ENCODE measurements around the gene STX2. TPM values are rescaled to one million over a fixed set of nuclear protein-coding genes. Genes with fewer than 3 reads are reported as not detected.
A peak's percentile ranks its signal among the peaks of the same experiment; 100 is the strongest.

Gene STX2
- polyA plus RNA-seq, 2 of the 4 experiments (the other 2 are of a cell fraction) = 26.8 to 51.3 TPM

GRCh38 chr12:130792821-130793553 is 46.1 kb downstream of the STX2 start:
- FAIRE-seq (no peak), DNase-seq (ENCODE audit: low read depth in 1 of 2, low spot score in 1 of 2) (no peak), ATAC-seq (peak in 1 of 2 experiments; percentile 30; a peak in 3 of 6 replicates)
- ChIA-PET POLR2A (no interaction called here), CTCF (interaction anchor here (1.2 kb wide), 1 partner anchor 21 kb away, joined by 3 read pairs; no protein-coding TSS in a partner anchor)
- no peak overlapping the region for H3K4me3 ChIP-seq
- WGBS (ENCODE audit: missing lambda C conversion rate) = 94% methylated on average over 20 of the region's 20 CpGs
- no peak overlapping the region for H3K4me2 ChIP-seq
- H3K27ac ChIP-seq = no peak overlapping the region
- TF ChIP-seq CTCF (IDR thresholded peaks at IDR 0.05) (no peak), TP53 (CRISPR knock-in tag; IDR thresholded peaks at IDR 0.05) (no peak), EHMT2 (IDR thresholded peaks at IDR 0.05; ENCODE audit: low read depth) (no peak), KDM1A (IDR thresholded peaks at IDR 0.05; ENCODE audit: low read depth) (no peak), HOXB5 (CRISPR knock-in tag; IDR thresholded peaks at IDR 0.05) (no peak)
- no peaks in the 10 kb centered on the region for H3K9me3 ChIP-seq
- H3K4me1 ChIP-seq = no peaks in the 10 kb centered on the region

GRCh38 chr12:130791629-130792028 is 47.4 kb downstream of the STX2 start:
- no peak overlapping the region for H3K4me2 ChIP-seq
- H3K4me3 ChIP-seq = no peak overlapping the region
- no peak for DNase-seq (ENCODE audit: low read depth in 1 of 2, low spot score in 1 of 2)
- no peak for FAIRE-seq
- TF ChIP-seq E2F6 (IDR thresholded peaks at IDR 0.05; ENCODE audit: borderline replicate concordance, low read depth) = no peak
- no peak for TF ChIP-seq BCL3 (IDR thresholded peaks at IDR 0.05)
- TF ChIP-seq CTCF (IDR thresholded peaks at IDR 0.05) = no peak
- no peak for ATAC-seq
- CTCF ChIA-PET = interaction anchor here (0.9 to 1.5 kb wide), 2 partner anchors 29 to 42 kb away, joined by 3 to 4 read pairs; no protein-coding TSS in a partner anchor
- no peaks in the 10 kb centered on the region for H3K4me1 ChIP-seq
- H3K27ac ChIP-seq = no peak overlapping the region
- WGBS (ENCODE audit: missing lambda C conversion rate) = 94% methylated on average over 10 of the region's 10 CpGs
- POLR2A ChIA-PET = no interaction called here
- H3K9me3 ChIP-seq = no peaks in the 10 kb centered on the region

GRCh38 chr12:130788515-130788914 is 50.5 kb downstream of the STX2 start:
- WGBS (ENCODE audit: missing lambda C conversion rate) = 92% methylated on average over 21 of the region's 21 CpGs
- Histone ChIP-seq H3K4me3 (no peak overlapping the region), H3K27ac (no peak overlapping the region), H3K4me2 (no peak overlapping the region), H3K9me3 (peaks cover 7% of the 10 kb centered on the region; the same call in 2 of the 3 replicates), H3K4me1 (no peaks in the 10 kb centered on the region)
- no peak for ATAC-seq
- FAIRE-seq = no peak
- ChIA-PET CTCF (interaction anchor here (1.1 kb wide), 1 partner anchor 57 kb away, joined by 3 read pairs; no protein-coding TSS in a partner anchor), POLR2A (no interaction called here)
- TF ChIP-seq HEYL (CRISPR knock-in tag; IDR thresholded peaks at IDR 0.05) (no peak), HMGXB4 (CRISPR knock-in tag; IDR thresholded peaks at IDR 0.05; ENCODE audit: borderline replicate concordance) (no peak), HOXB5 (CRISPR knock-in tag; IDR thresholded peaks at IDR 0.05) (no peak), NR3C1 (IDR thresholded peaks at IDR 0.05) (no peak), MYC (IDR thresholded peaks at IDR 0.05; ENCODE audit: borderline replicate concordance, low read length) (no peak), FOSB (CRISPR knock-in tag; IDR thresholded peaks at IDR 0.05) (no peak), RFX5 (IDR thresholded peaks at IDR 0.05) (no peak), EHMT2 (IDR thresholded peaks at IDR 0.05; ENCODE audit: low read depth) (no peak), SREBF2 (IDR thresholded peaks at IDR 0.05) (no peak), ATOH8 (CRISPR knock-in tag; IDR thresholded peaks at IDR 0.05; ENCODE audit: low read depth) (no peak), ZNF302 (CRISPR knock-in tag; IDR thresholded peaks at IDR 0.05) (no peak), PBX3 (IDR thresholded peaks at IDR 0.05) (no peak), RNF2 (IDR thresholded peaks at IDR 0.05; ENCODE audit: borderline replicate concordance, low read depth) (no peak), FOXS1 (CRISPR knock-in tag; IDR thresholded peaks at IDR 0.05) (no peak), E2F6 (IDR thresholded peaks at IDR 0.05; ENCODE audit: borderline replicate concordance, low read depth) (no peak)
- DNase-seq (ENCODE audit: low read depth in 1 of 2, low spot score in 1 of 2) = no peak

Measured in A549 (cell line).